Suprapubic skin (tissue), 4 donors: ENCODE measurements around the gene RPS6KA2. TPM values are rescaled to one million over a fixed set of nuclear protein-coding genes. Genes with fewer than 3 reads are reported as not detected.

Source experiments
- DNase-seq, 2 donors: peaks; one replicate each; pipeline ENCODE4 v3.0.0-alpha.2; 2019; ENCODE audit warnings: low spot score in 2 of 2
- H3K27ac ChIP-seq: fragments of 200-600 bp; sonication (generic); one replicate; pipeline ENCODE4 v1.5.1; 2019
- H3K27me3 ChIP-seq: fragments of 200-600 bp; sonication (generic); one replicate; pipeline ENCODE4 v1.5.1; 2019
- H3K36me3 ChIP-seq: fragments of 200-600 bp; sonication (generic); one replicate; pipeline ENCODE4 v1.5.1; 2019
- H3K4me1 ChIP-seq: fragments of 200-600 bp; sonication (generic); one replicate; pipeline ENCODE4 v1.5.1; 2019
- H3K4me3 ChIP-seq: fragments of 200-600 bp; sonication (generic); one replicate; pipeline ENCODE4 v1.5.1; 2019; ENCODE audit warnings: mild to moderate bottlenecking
- H3K9me3 ChIP-seq: fragments of 200-600 bp; sonication (generic); one replicate; pipeline ENCODE4 v1.5.1; 2019
- EP300 ChIP-seq: sonication (generic); formaldehyde crosslinking; IDR thresholded peaks from one replicate; pipeline ENCODE4 v1.6.1; 2017; ENCODE audit warnings: antibody characterized with exemption
- POLR2A ChIP-seq, 2 donors: fragments of 450-650 bp; IDR thresholded peaks; one replicate each; pipeline ENCODE4 v1.6.1; 2017; ENCODE audit warnings: antibody characterized with exemption in 2 of 2, mild to moderate bottlenecking in 2 of 2, moderate library complexity in 2 of 2
- POLR2AphosphoS5 ChIP-seq, 3 donors: sonication (generic); formaldehyde crosslinking; IDR thresholded peaks; one replicate each; pipeline ENCODE4 v1.6.1; 2017; ENCODE audit warnings: antibody characterized with exemption in 3 of 3
- WGBS: methylation state at CpG from one replicate; pipeline ENCODE4 v1.1.5; 2018; 5-methylcytosine and 5-hydroxymethylcytosine counted together
- total RNA-seq, 4 donors: library from RNA; depleted of rRNA; stranded (reverse); fragments of >200 nt; gene quantifications; one replicate each; pipeline ENCODE4 v1.1.0, GENCODE V29; 2016
- TF ChIP-seq, protein P1 (sequence below), 2 donors: fragments of 200-600 bp in 1 of 2; fragments of 450-650 bp in 1 of 2; sonication (generic) in 1 of 2; IDR thresholded peaks; one replicate each; pipeline ENCODE4 v1.5.1; 2016 to 2019; ENCODE audit warnings: antibody characterized with exemption in 2 of 2, mild to moderate bottlenecking in 1 of 2, moderate library complexity in 1 of 2

Gene RPS6KA2
- total RNA-seq, 4 donors from 2014 or later = 24.2 to 38.5 (median 32.3) TPM

DNA sequence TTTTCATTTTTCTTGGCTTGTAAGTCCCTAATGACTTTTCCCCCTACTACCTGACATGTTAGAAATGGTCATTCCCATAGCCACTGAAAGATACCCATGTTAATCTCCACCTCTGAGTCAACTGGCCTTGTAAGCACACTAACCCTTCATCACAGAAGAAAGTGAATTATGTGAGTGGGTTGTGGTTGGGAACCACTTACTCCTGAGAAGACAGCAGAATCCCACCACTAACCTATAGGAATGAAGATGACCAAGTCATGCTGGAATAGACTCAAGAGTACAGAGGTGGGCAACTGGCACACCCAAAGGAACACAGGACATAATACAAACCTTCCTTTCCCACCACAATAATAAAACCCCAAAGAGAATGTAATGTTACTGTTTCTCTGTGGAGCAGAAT lies 70.7 kb downstream of the RPS6KA2 start:
- Histone ChIP-seq H3K4me3 (no peak overlapping the region), H3K36me3 (no peaks in the 10 kb centered on the region), H3K27ac (peak overlapping the region; percentile 83), H3K9me3 (no peaks in the 10 kb centered on the region), H3K27me3 (no peaks in the 10 kb centered on the region), H3K4me1 (peaks cover 52% of the 10 kb centered on the region)
- no peak for DNase-seq
- no peak for TF ChIP-seq POLR2A (IDR thresholded peaks at IDR 0.05)
- TF ChIP-seq POLR2AphosphoS5 (IDR thresholded peaks at IDR 0.05) = no peak
- TF ChIP-seq, protein P1, sequence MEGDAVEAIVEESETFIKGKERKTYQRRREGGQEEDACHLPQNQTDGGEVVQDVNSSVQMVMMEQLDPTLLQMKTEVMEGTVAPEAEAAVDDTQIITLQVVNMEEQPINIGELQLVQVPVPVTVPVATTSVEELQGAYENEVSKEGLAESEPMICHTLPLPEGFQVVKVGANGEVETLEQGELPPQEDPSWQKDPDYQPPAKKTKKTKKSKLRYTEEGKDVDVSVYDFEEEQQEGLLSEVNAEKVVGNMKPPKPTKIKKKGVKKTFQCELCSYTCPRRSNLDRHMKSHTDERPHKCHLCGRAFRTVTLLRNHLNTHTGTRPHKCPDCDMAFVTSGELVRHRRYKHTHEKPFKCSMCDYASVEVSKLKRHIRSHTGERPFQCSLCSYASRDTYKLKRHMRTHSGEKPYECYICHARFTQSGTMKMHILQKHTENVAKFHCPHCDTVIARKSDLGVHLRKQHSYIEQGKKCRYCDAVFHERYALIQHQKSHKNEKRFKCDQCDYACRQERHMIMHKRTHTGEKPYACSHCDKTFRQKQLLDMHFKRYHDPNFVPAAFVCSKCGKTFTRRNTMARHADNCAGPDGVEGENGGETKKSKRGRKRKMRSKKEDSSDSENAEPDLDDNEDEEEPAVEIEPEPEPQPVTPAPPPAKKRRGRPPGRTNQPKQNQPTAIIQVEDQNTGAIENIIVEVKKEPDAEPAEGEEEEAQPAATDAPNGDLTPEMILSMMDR (IDR thresholded peaks at IDR 0.05) = no peak
- TF ChIP-seq EP300 = no peak

- Histone ChIP-seq H3K27me3 (no peaks in the 10 kb centered on the region), H3K36me3 (no peaks in the 10 kb centered on the region), H3K4me1 (peaks cover 49% of the 10 kb centered on the region), H3K27ac (peak overlapping the region; percentile 83), H3K4me3 (no peak overlapping the region), H3K9me3 (no peaks in the 10 kb centered on the region)
- no peak for DNase-seq
- TF ChIP-seq POLR2A (IDR thresholded peaks at IDR 0.05) = no peak
- TF ChIP-seq, protein P1 (IDR thresholded peaks at IDR 0.05) = no peak
- WGBS = 88% methylated on average over 6 of the region's 6 CpGs
Measured at GRCh38 chr6:166555086-166555485, 72.0 kb downstream of the RPS6KA2 start.

DNA sequence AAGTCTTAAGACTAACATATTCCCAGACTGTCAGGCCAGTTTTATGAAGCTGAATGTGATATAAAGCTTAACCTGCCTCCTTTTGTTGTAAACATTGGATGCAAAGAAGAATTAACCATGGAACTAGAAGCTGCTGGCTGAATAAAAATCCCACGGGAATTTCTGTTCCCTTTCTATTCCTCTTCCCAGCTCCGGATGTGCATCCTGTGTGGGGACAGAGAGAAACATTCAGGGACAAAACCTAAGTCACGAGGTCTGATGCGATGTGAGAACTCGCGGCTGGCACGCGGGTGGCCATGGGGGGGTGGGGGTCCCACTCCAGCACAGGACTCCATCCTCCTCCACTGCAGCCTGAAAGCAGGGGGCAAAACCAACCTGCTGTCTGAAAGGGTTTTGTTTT lies 72.7 kb downstream of the RPS6KA2 start:
- no peak for TF ChIP-seq EP300
- no peak for TF ChIP-seq POLR2A (IDR thresholded peaks at IDR 0.05)
- TF ChIP-seq, protein P1 (IDR thresholded peaks at IDR 0.05) = no peak
- TF ChIP-seq POLR2AphosphoS5 (IDR thresholded peaks at IDR 0.05) = no peak
- Histone ChIP-seq H3K27ac (peak overlapping the region; percentile 83), H3K9me3 (no peaks in the 10 kb centered on the region), H3K4me1 (peaks cover 49% of the 10 kb centered on the region), H3K4me3 (no peak overlapping the region), H3K36me3 (no peaks in the 10 kb centered on the region), H3K27me3 (no peaks in the 10 kb centered on the region)
- DNase-seq = no peak
- WGBS = 62% methylated on average over 8 of the region's 8 CpGs

DNA sequence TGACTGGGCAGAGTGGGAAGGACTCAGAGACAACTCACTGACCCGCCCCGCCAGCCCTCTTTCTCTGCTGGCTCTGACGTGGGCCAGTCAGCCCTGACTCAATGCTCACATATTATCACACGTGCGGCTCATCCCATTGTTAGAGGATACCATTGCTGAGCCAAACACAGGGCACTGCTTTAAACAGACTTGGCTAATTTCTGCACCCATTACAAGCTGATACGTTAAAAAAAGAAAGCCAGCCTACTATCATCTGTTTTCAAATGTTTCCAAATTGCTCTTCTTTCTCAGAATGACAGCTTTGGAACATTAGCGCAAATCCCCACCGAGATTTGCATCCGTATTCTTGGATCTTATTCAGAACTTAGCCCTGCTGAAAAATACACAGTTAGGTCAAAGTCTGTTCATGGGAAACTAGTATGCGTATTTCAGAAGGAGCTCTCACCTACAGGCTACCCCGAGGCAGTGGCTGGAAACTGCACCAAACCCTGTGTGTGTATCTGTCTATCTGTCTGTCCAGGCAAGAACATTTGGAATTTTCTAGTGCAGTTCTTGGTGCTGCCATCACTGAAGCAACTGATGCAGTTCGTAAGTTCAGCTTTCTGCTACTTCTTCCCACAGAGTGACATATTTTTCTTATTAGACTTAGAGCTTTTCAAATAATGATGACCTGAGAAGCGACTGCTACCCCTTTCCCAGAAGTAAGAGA lies 73.3 kb downstream of the RPS6KA2 start:
- TF ChIP-seq, protein P1 (IDR thresholded peaks at IDR 0.05) = no peak
- no peak for TF ChIP-seq EP300
- no peak for TF ChIP-seq POLR2A (IDR thresholded peaks at IDR 0.05)
- TF ChIP-seq POLR2AphosphoS5 (IDR thresholded peaks at IDR 0.05) = no peak
- H3K27me3 ChIP-seq = no peaks in the 10 kb centered on the region
- peak overlapping the region; percentile 83 for H3K27ac ChIP-seq
- peaks cover 49% of the 10 kb centered on the region for H3K4me1 ChIP-seq
- DNase-seq = no peak
- whole genome bisulfite sequencing = 53% methylated on average over 13 of the region's 13 CpGs
- no peak overlapping the region for H3K4me3 ChIP-seq
- H3K9me3 ChIP-seq = no peaks in the 10 kb centered on the region
- H3K36me3 ChIP-seq = no peaks in the 10 kb centered on the region

- Histone ChIP-seq H3K9me3 (no peaks in the 10 kb centered on the region), H3K27me3 (no peaks in the 10 kb centered on the region), H3K27ac (no peak overlapping the region), H3K4me3 (no peak overlapping the region), H3K36me3 (no peaks in the 10 kb centered on the region), H3K4me1 (peaks cover 47% of the 10 kb centered on the region)
- 83% methylated on average over 7 of the region's 7 CpGs for WGBS
- DNase-seq = no peak
- TF ChIP-seq POLR2AphosphoS5 (IDR thresholded peaks at IDR 0.05) (no peak), EP300 (no peak), POLR2A (IDR thresholded peaks at IDR 0.05) (no peak)
- TF ChIP-seq, protein P1 (IDR thresholded peaks at IDR 0.05) = no peak
Measured at GRCh38 chr6:166552600-166552999, 74.5 kb downstream of the RPS6KA2 start.
